Fibroblast of mammary gland (primary cell): ENCODE data around the gene SLAMF1.

ENCODE experiments used
- DNase-seq: peaks from one replicate; pipeline ENCODE4 v3.0.0-alpha.2; 2010; ENCODE audit warnings: low read depth
- H3K4me3 ChIP-seq: 2 replicates; pipeline ENCODE4 v1.5.1; 2011; ENCODE audit warnings: low read depth, mild to moderate bottlenecking, low read length, moderate library complexity; ENCODE audit not compliant: control insufficient read depth
- CTCF ChIP-seq: conservative IDR thresholded peaks from 2 replicates; pipeline ENCODE4 v1.5.1; 2011; ENCODE audit warnings: low read depth, low read length, inconsistent platforms; ENCODE audit not compliant: control insufficient read depth, insufficient read depth

Gene SLAMF1

GRCh38 chr1:160623227-160623633 lies 23.6 kb downstream of the SLAMF1 start:
- no peak for DNase-seq
- no peak for TF ChIP-seq CTCF
- H3K4me3 ChIP-seq: no peak overlapping the region

- DNase-seq: no peak
- no peak for TF ChIP-seq CTCF
- no peak overlapping the region for H3K4me3 ChIP-seq
These were observed 24.2 kb downstream of the SLAMF1 start for GRCh38 chr1:160622501-160623226.

- H3K4me3 ChIP-seq: no peak overlapping the region
- TF ChIP-seq CTCF: no peak
- DNase-seq: no peak
These were observed 25.0 kb downstream of the SLAMF1 start for GRCh38 chr1:160621633-160622413.

GRCh38 chr1:160620942-160621632 lies 25.8 kb downstream of the SLAMF1 start:
- no peak for DNase-seq
- TF ChIP-seq CTCF: no peak
- H3K4me3 ChIP-seq: no peak overlapping the region

- no peak for TF ChIP-seq CTCF
- no peak for DNase-seq
- H3K4me3 ChIP-seq: no peak overlapping the region
These were observed 27.0 kb downstream of the SLAMF1 start for GRCh38 chr1:160619742-160620277.

- no peak overlapping the region for H3K4me3 ChIP-seq
- peak; percentile 40 for TF ChIP-seq CTCF
- DNase-seq: no peak
These were observed 28.0 kb downstream of the SLAMF1 start for GRCh38 chr1:160618763-160619274.
